HCT116 (cell line): Measurements from ENCODE around the gene THG1L. TPM values are rescaled to one million over a fixed set of nuclear protein-coding genes. Genes with fewer than 3 reads are reported as not detected.

Experiments
- ATAC-seq: fragments of 200-7000 bp; cut with Tn5 transposase; 2 replicates; pipeline ENCODE4 v1.9.1; 2020; ENCODE audit warnings: mild to moderate bottlenecking, moderate library complexity
- BruUV-seq: library from RNA; stranded (reverse); fragments of 400-500 nt; replicated peaks from 2 replicates; lab custom pipeline; 2021; lab: Mats Ljungman, UMichigan
- CTCF ChIA-PET: fragments of 300-600 bp; sonication (Branson Sonifier 250); formaldehyde crosslinking; loops from one replicate; lab custom pipeline; 2021; ENCODE audit warnings: antibody characterized with exemption; lab: Charles Lee
- POLR2A ChIA-PET: fragments of 300-600, 350-600 bp; sonication (Branson Sonifier 250); formaldehyde crosslinking; loops from one replicate; lab custom pipeline; 2021; ENCODE audit warnings: antibody characterized with exemption; lab: Charles Lee
- RAD21 ChIA-PET, 2 experiments: fragments of 300-600 bp; sonication (Branson Sonifier 250); formaldehyde crosslinking; loops; one replicate each; lab custom pipeline; 2023; ENCODE audit warnings: low total read pairs in 2 of 2; ENCODE audit not compliant: uncharacterized antibody in 2 of 2, unreplicated experiment in 2 of 2, low non-redundant PET in 1 of 2; lab: Charles Lee
- DNase-seq: peaks from one replicate; pipeline ENCODE4 v3.0.0-alpha.2; 2010; ENCODE audit warnings: low read depth, low spot score
- H2AFZ ChIP-seq: fragments of 200-600 bp; shearing (Covaris generic), sonication (generic); 2 replicates; pipeline ENCODE4 v1.6.1; 2017; ENCODE audit warnings: low read depth, mixed run types, mixed read lengths, antibody characterized with exemption, low read length; ENCODE audit not compliant: poor library complexity, severe bottlenecking
- H3K27ac ChIP-seq: 2 replicates; pipeline ENCODE4 v1.5.1; 2012; ENCODE audit warnings: low read depth, low read length
- H3K27me3 ChIP-seq: fragments of 200-600 bp; sonication (generic); 2 replicates; pipeline ENCODE4 v1.6.1; 2016; ENCODE audit warnings: mixed run types, low read length, mixed read lengths; ENCODE audit not compliant: insufficient read depth
- H3K36me3 ChIP-seq, 2 experiments: fragments of 200-500 bp in 1 of 2; fragments of 200-600 bp in 1 of 2; sonication (Bioruptor generic) in 1 of 2; sonication (generic) in 1 of 2; 2 replicates each; pipeline versions ENCODE4 v1.5.1 to v1.6.1; 2014 to 2016; ENCODE audit warnings: low read length in 2 of 2, inconsistent platforms in 1 of 2, mixed read lengths in 1 of 2, mixed run types in 1 of 2; ENCODE audit not compliant: insufficient read depth in 2 of 2, control insufficient read depth in 1 of 2
- H3K4me1 ChIP-seq, 2 experiments: fragments of 200-600 bp in 1 of 2; sonication (generic) in 1 of 2; 2 replicates each; pipeline versions ENCODE4 v1.5.1 to v1.6.1; 2012 to 2017; ENCODE audit warnings: low read length in 2 of 2, inconsistent platforms in 1 of 2, mild to moderate bottlenecking in 1 of 2, mixed read lengths in 1 of 2, mixed run types in 1 of 2, moderate library complexity in 1 of 2; ENCODE audit not compliant: insufficient read depth in 2 of 2, control insufficient read depth in 1 of 2
- H3K4me2 ChIP-seq: fragments of 200-600 bp; sonication (generic); 2 replicates; pipeline ENCODE4 v1.6.1; 2017; ENCODE audit warnings: mixed run types, low read length, mixed read lengths
- H3K4me3 ChIP-seq, 2 experiments: fragments of 200-600 bp in 1 of 2; sonication (generic) in 1 of 2; replicated peaks in 1 of 2; 2 replicates each; pipeline ENCODE4 v1.5.1; 2011 to 2016; ENCODE audit warnings: low read length in 2 of 2, control low read depth in 1 of 2, low read depth in 1 of 2, mild to moderate bottlenecking in 1 of 2, mixed read lengths in 1 of 2, mixed run types in 1 of 2
- H3K79me2 ChIP-seq: fragments of 200-600 bp; sonication (generic); 2 replicates; pipeline ENCODE4 v1.6.1; 2017; ENCODE audit warnings: mild to moderate bottlenecking, mixed run types, low read length, moderate library complexity, mixed read lengths; ENCODE audit not compliant: insufficient read depth
- H3K9ac ChIP-seq: fragments of 200-600 bp; sonication (generic); 2 replicates; pipeline ENCODE4 v1.6.1; 2016; ENCODE audit warnings: low read length, mixed read lengths
- H3K9me2 ChIP-seq: fragments of 200-600 bp; sonication (generic), shearing (Covaris generic); 2 replicates; pipeline ENCODE4 v1.6.1; 2017; ENCODE audit warnings: mixed run types, mild to moderate bottlenecking, moderate library complexity; ENCODE audit not compliant: insufficient read depth
- H3K9me3 ChIP-seq, 2 experiments: fragments of 200-500 bp in 1 of 2; fragments of 200-600 bp in 1 of 2; sonication (Bioruptor generic) in 1 of 2; sonication (generic) in 1 of 2; 2 replicates each; pipeline ENCODE4 v1.6.1; 2014 to 2017; ENCODE audit warnings: low read length in 2 of 2, mixed read lengths in 2 of 2, inconsistent platforms in 1 of 2, low read depth in 1 of 2, mild to moderate bottlenecking in 1 of 2, mixed run types in 1 of 2, moderate library complexity in 1 of 2; ENCODE audit not compliant: control insufficient read depth in 1 of 2, insufficient read depth in 1 of 2
- H4K20me1 ChIP-seq: fragments of 200-600 bp; sonication (generic), shearing (Covaris generic); 2 replicates; pipeline ENCODE4 v1.6.1; 2017; ENCODE audit warnings: mixed run types, mild to moderate bottlenecking, moderate library complexity; ENCODE audit not compliant: insufficient read depth
- CBX3 ChIP-seq: IDR thresholded peaks from 2 replicates; pipeline ENCODE4 v1.6.1; 2012; ENCODE audit warnings: low read depth
- CTCF ChIP-seq, 3 experiments: fragments of 200-600 bp in 1 of 3; sonication (generic) in 1 of 3; IDR thresholded peaks in 2 of 3; conservative IDR thresholded peaks in 1 of 3; 2 replicates each; pipeline ENCODE4 v1.5.1; 2012 to 2017; ENCODE audit warnings: low read depth in 2 of 3, low read length in 2 of 3, antibody characterized with exemption in 1 of 3, borderline replicate concordance in 1 of 3, control low read depth in 1 of 3, mild to moderate bottlenecking in 1 of 3, mixed read lengths in 1 of 3, mixed run types in 1 of 3, moderate library complexity in 1 of 3; ENCODE audit not compliant: insufficient read depth in 1 of 3
- EGR1 ChIP-seq: IDR thresholded peaks from 2 replicates; pipeline ENCODE4 v1.6.1; 2012; ENCODE audit warnings: low read depth
- ELF1 ChIP-seq: IDR thresholded peaks from 2 replicates; pipeline ENCODE4 v1.6.1; 2012; ENCODE audit warnings: low read depth, borderline replicate concordance
- EZH2 ChIP-seq: fragments of 200-600 bp; sonication (generic); IDR thresholded peaks from 2 replicates; pipeline ENCODE4 v1.6.1; 2017; ENCODE audit warnings: antibody characterized with exemption, mixed run types
- EZH2phosphoT487 ChIP-seq: fragments of 200-600 bp; IDR thresholded peaks from 2 replicates; pipeline ENCODE4 v1.6.1; 2018; ENCODE audit warnings: antibody characterized with exemption, borderline replicate concordance
- JUND ChIP-seq: IDR thresholded peaks from 2 replicates; pipeline ENCODE4 v1.6.1; 2012
- MAX ChIP-seq: IDR thresholded peaks from 2 replicates; pipeline ENCODE4 v1.6.1; 2012
- POLR2AphosphoS5 ChIP-seq: IDR thresholded peaks from 2 replicates; pipeline ENCODE4 v1.6.1; 2011; ENCODE audit warnings: mild to moderate bottlenecking, low read depth, low read length, moderate library complexity
- TCF7L2 ChIP-seq: IDR thresholded peaks from 2 replicates; pipeline ENCODE4 v1.7.0; 2011; ENCODE audit warnings: borderline replicate concordance, inconsistent platforms; ENCODE audit not compliant: insufficient read depth, insufficient read length; ENCODE audit errors: extremely low read depth
- YY1 ChIP-seq: IDR thresholded peaks from 2 replicates; pipeline ENCODE4 v1.6.1; 2011; ENCODE audit warnings: low read length, low read depth, moderate library complexity, mild to moderate bottlenecking; ENCODE audit not compliant: insufficient replicate concordance; ENCODE audit errors: extremely low read depth
- intact Hi-C: fragments of 100-400 bp; cut with micrococcal nuclease; formaldehyde crosslinking; loops from 2 replicates; pipeline ENCODE4 v1.10.0; 2022
- total RNA-seq: library from RNA; stranded (reverse); gene quantifications from one replicate; pipeline ENCODE4 v1.2.1, GENCODE V29; 2021; ENCODE audit not compliant: unreplicated experiment

The THG1L gene
- total RNA-seq, 1 experiment from 2014 or later = 33.9 TPM

GRCh38 chr5:157770665-157771064, 39.4 kb downstream of the THG1L start:
- ChIA-PET CTCF (no interaction called here), POLR2A (no interaction called here), RAD21 (no interaction called here)
- H3K9me2 ChIP-seq = no peaks in the 10 kb centered on the region
- no peak for ATAC-seq
- H2AFZ ChIP-seq = no peak overlapping the region
- no peaks in the 10 kb centered on the region for H3K79me2 ChIP-seq
- no peak overlapping the region for H3K4me2 ChIP-seq
- H3K4me1 ChIP-seq = no peaks in the 10 kb centered on the region
- no TSS peak for BruUV-seq
- H3K9me3 ChIP-seq = no peaks in the 10 kb centered on the region
- no peak for TF ChIP-seq ELF1
- TF ChIP-seq MAX = no peak
- TF ChIP-seq EZH2 = no peak
- no peak for TF ChIP-seq EGR1
- TF ChIP-seq CTCF (IDR thresholded peaks at IDR 0.05 in 2 of 3, conservative IDR thresholded peaks at IDR 0.05 in 1 of 3; ENCODE audit: borderline replicate concordance in 1 of 3, insufficient read depth in 1 of 3, low read depth in 2 of 3, low read length in 2 of 3) = no peak
- TF ChIP-seq YY1 = no peak
- no peak for TF ChIP-seq JUND
- no peak for TF ChIP-seq CBX3
- no peak for TF ChIP-seq TCF7L2
- DNase-seq = no peak
- H3K27ac ChIP-seq = no peak overlapping the region
- no peaks in the 10 kb centered on the region for H3K36me3 ChIP-seq
- no peaks in the 10 kb centered on the region for H3K27me3 ChIP-seq
- H3K4me3 ChIP-seq = no peak overlapping the region
- H3K9ac ChIP-seq = no peak overlapping the region
- no peaks in the 10 kb centered on the region for H4K20me1 ChIP-seq
- intact Hi-C loops = no loop called here

- Histone ChIP-seq H3K79me2 (no peaks in the 10 kb centered on the region), H3K27ac (no peak overlapping the region), H3K4me3 (no peak overlapping the region), H3K27me3 (no peaks in the 10 kb centered on the region), H3K9ac (no peak overlapping the region), H4K20me1 (no peaks in the 10 kb centered on the region), H2AFZ (no peak overlapping the region), H3K4me1 (no peaks in the 10 kb centered on the region), H3K9me2 (no peaks in the 10 kb centered on the region), H3K36me3 (no peaks in the 10 kb centered on the region), H3K9me3 (no peaks in the 10 kb centered on the region), H3K4me2 (no peak overlapping the region)
- no TSS peak for BruUV-seq
- ChIA-PET RAD21 (no interaction called here), POLR2A (no interaction called here), CTCF (no interaction called here)
- intact Hi-C loops = no loop called here
- ATAC-seq = no peak
- TF ChIP-seq POLR2AphosphoS5 = no peak
- TF ChIP-seq EGR1 = no peak
- no peak for TF ChIP-seq EZH2phosphoT487
- no peak for DNase-seq
These were observed 40.9 kb downstream of the THG1L start for GRCh38 chr5:157772127-157772526.
